Endothelial cell of umbilical vein (primary cell): ENCODE results near the gene PATE3. TPM values are rescaled to one million over a fixed set of nuclear protein-coding genes. Genes with fewer than 3 reads are reported as not detected.

Experiments
- BruUV-seq: library from RNA; stranded (reverse); fragments of 400-500 nt; replicated peaks from 2 replicates; lab custom pipeline; 2021; lab: Mats Ljungman, UMichigan
- CTCF ChIA-PET: fragments of 300-600, 350-600 bp; sonication (Branson Sonifier 250); formaldehyde crosslinking; loops from one replicate; lab custom pipeline; 2021; ENCODE audit warnings: antibody characterized with exemption, inconsistent platforms; lab: Charles Lee
- POLR2A ChIA-PET: fragments of 300-600, 350-600 bp; sonication (Branson Sonifier 250); formaldehyde crosslinking; loops from one replicate; lab custom pipeline; 2021; ENCODE audit warnings: antibody characterized with exemption, inconsistent platforms; lab: Charles Lee
- DNase-seq: peaks from one replicate; pipeline ENCODE4 v3.0.0-alpha.2; 2011; ENCODE audit warnings: low read depth, low spot score
- FAIRE-seq: peaks from 2 replicates; lab custom pipeline; 2011; peaks lifted over from hg19 to GRCh38; lab: Jason Lieb, UNC
- H2AFZ ChIP-seq: 2 replicates; pipeline ENCODE4 v1.6.0; 2012; ENCODE audit warnings: low read depth, low read length, control low read depth, inconsistent platforms
- H3K27ac ChIP-seq: 2 replicates; pipeline ENCODE4 v1.5.1; 2011; ENCODE audit warnings: low read depth, mild to moderate bottlenecking, control low read depth, low read length, moderate library complexity; ENCODE audit not compliant: insufficient read depth
- H3K27me3 ChIP-seq, 2 experiments: 2 replicates each; pipeline versions ENCODE4 v1.6.0 to v1.6.1; 2011; ENCODE audit warnings: low read length in 2 of 2, mixed read lengths in 1 of 2; ENCODE audit not compliant: control insufficient read depth in 2 of 2, insufficient read depth in 2 of 2
- H3K36me3 ChIP-seq, 2 experiments: 2 replicates in 1 of 2; 3 replicates in 1 of 2; pipeline ENCODE4 v1.5.1; 2011; ENCODE audit warnings: low read length in 2 of 2, mild to moderate bottlenecking in 1 of 2, moderate library complexity in 1 of 2; ENCODE audit not compliant: control insufficient read depth in 2 of 2, insufficient read depth in 2 of 2; ENCODE audit errors: extremely low read depth in 1 of 2
- H3K4me1 ChIP-seq: 3 replicates; pipeline ENCODE4 v1.5.1; 2011; ENCODE audit warnings: mild to moderate bottlenecking, low read length; ENCODE audit not compliant: control insufficient read depth, insufficient read depth; ENCODE audit errors: extremely low read depth
- H3K4me2 ChIP-seq: 2 replicates; pipeline ENCODE4 v1.6.1; 2011; ENCODE audit warnings: low read length, control low read depth, mixed read lengths; ENCODE audit not compliant: insufficient read depth
- H3K4me3 ChIP-seq, 3 experiments: fragments of 200-600 bp in 1 of 3; sonication (generic), shearing (Covaris generic) in 1 of 3; replicated peaks in 1 of 3; 2 replicates each; pipeline ENCODE4 v1.5.1; 2011 to 2016; ENCODE audit warnings: control low read depth in 3 of 3, low read length in 3 of 3, mild to moderate bottlenecking in 2 of 3, inconsistent platforms in 1 of 3, low read depth in 1 of 3, moderate library complexity in 1 of 3; ENCODE audit not compliant: insufficient read depth in 1 of 3
- H3K79me2 ChIP-seq: 2 replicates; pipeline ENCODE4 v1.6.0; 2012; ENCODE audit warnings: low read length, inconsistent platforms; ENCODE audit not compliant: control insufficient read depth, insufficient read depth
- H3K9ac ChIP-seq: replicated peaks from 2 replicates; pipeline ENCODE3; 2011; ENCODE audit warnings: low read length, control low read depth; ENCODE audit not compliant: insufficient read depth; ENCODE audit errors: extremely low read depth
- H3K9me1 ChIP-seq: replicated peaks from 3 replicates; pipeline ENCODE4 v1.6.0; 2011; ENCODE audit warnings: mild to moderate bottlenecking, low read length; ENCODE audit not compliant: control insufficient read depth, insufficient read depth; ENCODE audit errors: extremely low read depth
- H3K9me3 ChIP-seq: replicated peaks from 2 replicates; pipeline ENCODE4 v1.5.1; 2012; ENCODE audit warnings: low read length, inconsistent platforms; ENCODE audit not compliant: control insufficient read depth, insufficient read depth
- H4K20me1 ChIP-seq: replicated peaks from 2 replicates; pipeline ENCODE3; 2011; ENCODE audit warnings: mild to moderate bottlenecking, low read length; ENCODE audit not compliant: control insufficient read depth, insufficient read depth; ENCODE audit errors: extremely low read depth
- EZH2 ChIP-seq: IDR thresholded peaks from 2 replicates; pipeline ENCODE4 v1.6.1; 2012; ENCODE audit warnings: borderline replicate concordance, low read depth, mild to moderate bottlenecking, moderate library complexity, low read length, inconsistent platforms; ENCODE audit not compliant: severe bottlenecking
- FOS ChIP-seq: IDR thresholded peaks from 2 replicates; pipeline ENCODE4 v1.6.1; 2011; ENCODE audit warnings: mild to moderate bottlenecking, low read length, moderate library complexity, borderline replicate concordance; ENCODE audit not compliant: insufficient read depth
- GATA2 ChIP-seq: IDR thresholded peaks from 2 replicates; pipeline ENCODE4 v1.7.0; 2011; ENCODE audit warnings: low read depth, mild to moderate bottlenecking, moderate library complexity, mixed read lengths, low read length; ENCODE audit not compliant: insufficient read length, insufficient read depth
- JUN ChIP-seq: IDR thresholded peaks from 2 replicates; pipeline ENCODE4 v1.6.1; 2011; ENCODE audit warnings: borderline replicate concordance, low read depth; ENCODE audit not compliant: insufficient read length, insufficient read depth
- MYC ChIP-seq: IDR thresholded peaks from one replicate; pipeline ENCODE4 v1.6.1; 2011; ENCODE audit warnings: mild to moderate bottlenecking, low read depth, low read length
- POLR2A ChIP-seq: IDR thresholded peaks from 2 replicates; pipeline ENCODE4 v1.6.1; 2012; ENCODE audit warnings: low read depth, mild to moderate bottlenecking, control low read depth, low read length
- POLR2AphosphoS5 ChIP-seq: IDR thresholded peaks from 2 replicates; pipeline ENCODE4 v1.6.1; 2012; ENCODE audit warnings: low read depth, mild to moderate bottlenecking, control low read depth, low read length, moderate library complexity; ENCODE audit not compliant: insufficient read depth
- dilution Hi-C: fragments of 300-500 bp; cut with MboI; formaldehyde crosslinking; loops from one replicate; pipeline ENCODE4 v1.15.0; 2019; ENCODE audit warnings: low sequenced_read_pairs; ENCODE audit not compliant: extremely low pct_ligation_motif_present
- intact Hi-C: fragments of 100-400 bp; cut with micrococcal nuclease; formaldehyde crosslinking; loops from one replicate; pipeline ENCODE4 v1.10.0; 2022
- polyA plus RNA-seq, 4 experiments: library from polyadenylated mRNA; depleted of rRNA in 3 of 4; stranded (reverse) in 3 of 4; unstranded in 1 of 4; fragments of >200 nt; gene quantifications; 2 replicates each; pipeline versions ENCODE4 v1.2.1 to v1.2.3, GENCODE V29; 2011 to 2012; ENCODE audit warnings: missing spikeins in 1 of 4
- total RNA-seq: library from RNA; stranded (reverse); gene quantifications from 2 replicates; pipeline ENCODE4 v1.2.3, GENCODE V29; 2021
- TF ChIP-seq, protein P1 (sequence below), 2 donors: IDR thresholded peaks; 1 replicate in 1 of 2; 2 replicates in 1 of 2; pipeline ENCODE4 v1.5.1; 2011; ENCODE audit warnings: low read length in 2 of 2, mild to moderate bottlenecking in 2 of 2, moderate library complexity in 2 of 2, control low read depth in 1 of 2, inconsistent platforms in 1 of 2, low read depth in 1 of 2; ENCODE audit not compliant: insufficient read depth in 1 of 2; ENCODE audit errors: extremely low read depth in 1 of 2
- TF ChIP-seq, protein P2 (sequence below): IDR thresholded peaks from 2 replicates; pipeline ENCODE4 v1.6.1; 2011; ENCODE audit not compliant: insufficient read depth, insufficient read length

The PATE3 gene
- total and polyA plus RNA-seq, 2 donors (not counting 3 experiments of a cell fraction or from before 2014, with no cell fraction given) = not detected

DNA sequence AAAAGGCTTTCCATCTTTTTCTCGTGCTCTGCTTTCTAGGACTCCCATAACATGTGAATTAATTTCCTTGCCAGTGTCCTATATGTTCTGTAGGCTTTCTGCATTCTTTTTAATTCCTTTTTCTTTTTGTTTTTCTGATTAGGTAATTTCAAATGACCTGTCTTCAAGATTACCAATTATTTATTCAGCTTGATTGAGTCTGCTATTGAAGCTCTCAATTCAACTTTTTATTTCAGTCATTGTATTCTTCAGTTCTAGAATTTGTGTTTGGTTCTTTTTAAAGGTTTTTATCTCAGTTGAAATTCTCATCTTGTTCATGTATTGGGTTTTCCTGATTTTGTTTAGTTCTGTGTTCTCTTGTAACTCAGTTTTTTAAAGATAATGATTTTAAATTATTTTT is 14.5 kb downstream of the PATE3 start:
- H3K36me3 ChIP-seq = no peaks in the 10 kb centered on the region
- no peaks in the 10 kb centered on the region for H3K9me3 ChIP-seq
- H3K4me1 ChIP-seq = no peaks in the 10 kb centered on the region
- H3K27me3 ChIP-seq = no peaks in the 10 kb centered on the region
- TF ChIP-seq MYC (no peak), JUN (no peak), EZH2 (no peak), FOS (no peak), GATA2 (no peak), POLR2AphosphoS5 (no peak), POLR2A (no peak)
- TF ChIP-seq, protein P1, sequence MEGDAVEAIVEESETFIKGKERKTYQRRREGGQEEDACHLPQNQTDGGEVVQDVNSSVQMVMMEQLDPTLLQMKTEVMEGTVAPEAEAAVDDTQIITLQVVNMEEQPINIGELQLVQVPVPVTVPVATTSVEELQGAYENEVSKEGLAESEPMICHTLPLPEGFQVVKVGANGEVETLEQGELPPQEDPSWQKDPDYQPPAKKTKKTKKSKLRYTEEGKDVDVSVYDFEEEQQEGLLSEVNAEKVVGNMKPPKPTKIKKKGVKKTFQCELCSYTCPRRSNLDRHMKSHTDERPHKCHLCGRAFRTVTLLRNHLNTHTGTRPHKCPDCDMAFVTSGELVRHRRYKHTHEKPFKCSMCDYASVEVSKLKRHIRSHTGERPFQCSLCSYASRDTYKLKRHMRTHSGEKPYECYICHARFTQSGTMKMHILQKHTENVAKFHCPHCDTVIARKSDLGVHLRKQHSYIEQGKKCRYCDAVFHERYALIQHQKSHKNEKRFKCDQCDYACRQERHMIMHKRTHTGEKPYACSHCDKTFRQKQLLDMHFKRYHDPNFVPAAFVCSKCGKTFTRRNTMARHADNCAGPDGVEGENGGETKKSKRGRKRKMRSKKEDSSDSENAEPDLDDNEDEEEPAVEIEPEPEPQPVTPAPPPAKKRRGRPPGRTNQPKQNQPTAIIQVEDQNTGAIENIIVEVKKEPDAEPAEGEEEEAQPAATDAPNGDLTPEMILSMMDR (IDR thresholded peaks at IDR 0.05; ENCODE audit: extremely low read depth in 1 of 2, insufficient read depth in 1 of 2, low read depth in 1 of 2, low read length in 2 of 2) = no peak
- TF ChIP-seq, protein P2, sequence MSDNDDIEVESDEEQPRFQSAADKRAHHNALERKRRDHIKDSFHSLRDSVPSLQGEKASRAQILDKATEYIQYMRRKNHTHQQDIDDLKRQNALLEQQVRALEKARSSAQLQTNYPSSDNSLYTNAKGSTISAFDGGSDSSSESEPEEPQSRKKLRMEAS = no peak
- H3K79me2 ChIP-seq = no peaks in the 10 kb centered on the region
- no peak overlapping the region for H3K4me3 ChIP-seq
- H2AFZ ChIP-seq = no peak overlapping the region
- POLR2A ChIA-PET = no interaction called here
- intact Hi-C loops = no loop called here
- H3K9me1 ChIP-seq = no peaks in the 10 kb centered on the region
- BruUV-seq = no TSS peak
- H3K4me2 ChIP-seq = no peak overlapping the region
- DNase-seq = no peak
- no peak overlapping the region for H3K27ac ChIP-seq
- CTCF ChIA-PET = no interaction called here
- dilution Hi-C loops = no loop called here
- FAIRE-seq = no peak
- no peaks in the 10 kb centered on the region for H4K20me1 ChIP-seq
- H3K9ac ChIP-seq = no peak overlapping the region
